GM18507 (cell line): ENCODE results near the gene FCGR2B.
"Not testable (repeated sequence)": the region's sequence is repeated elsewhere in the genome, so short reads cannot be mapped to it uniquely, and the experiment has no call there.

Experiments used
- DNase-seq: peaks from one replicate; pipeline ENCODE4 v3.0.0; 2011; ENCODE audit warnings: low read depth; ENCODE audit not compliant: insufficient read length; ENCODE audit errors: extremely low spot score
- FAIRE-seq: peaks from 2 replicates; lab custom pipeline; 2011; peaks lifted over from hg19 to GRCh38; lab: Jason Lieb, UNC

The FCGR2B gene

DNA sequence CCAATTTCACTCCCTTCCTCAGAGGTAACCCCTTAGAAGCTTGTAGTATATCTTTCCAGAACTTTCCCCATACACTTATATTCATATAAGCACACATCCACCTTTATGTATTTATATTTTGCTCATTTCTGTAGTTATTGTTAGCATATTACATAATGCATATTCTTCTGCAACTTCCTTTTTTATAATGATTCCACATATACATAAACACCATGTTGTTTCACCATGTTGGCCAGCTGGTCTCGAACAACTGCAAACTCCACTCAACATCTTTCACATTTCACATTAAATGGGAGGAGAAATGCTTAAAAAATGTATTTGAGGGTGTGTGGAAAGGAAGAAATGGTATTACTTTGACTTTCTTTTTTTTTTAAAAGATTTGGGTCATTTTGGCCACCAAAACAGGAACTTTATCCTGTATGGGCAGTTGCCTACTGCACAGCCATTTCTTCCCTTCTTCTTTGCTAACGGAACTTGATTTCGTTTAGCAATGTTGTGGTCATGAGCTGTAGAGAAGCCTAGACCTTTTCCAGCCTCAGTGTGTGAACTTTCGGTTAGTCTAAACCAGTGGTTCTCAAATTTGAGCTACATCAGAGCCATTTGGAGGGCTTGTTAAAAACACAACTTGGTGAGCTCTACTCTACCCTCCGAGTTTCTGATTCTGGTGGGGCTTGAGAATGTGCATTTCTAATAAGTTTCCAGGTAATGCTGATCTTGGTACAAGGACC, 19.3 kb upstream of the FCGR2B start:
- DNase-seq: not testable (repeated sequence)
- FAIRE-seq: peak; percentile 70

DNA sequence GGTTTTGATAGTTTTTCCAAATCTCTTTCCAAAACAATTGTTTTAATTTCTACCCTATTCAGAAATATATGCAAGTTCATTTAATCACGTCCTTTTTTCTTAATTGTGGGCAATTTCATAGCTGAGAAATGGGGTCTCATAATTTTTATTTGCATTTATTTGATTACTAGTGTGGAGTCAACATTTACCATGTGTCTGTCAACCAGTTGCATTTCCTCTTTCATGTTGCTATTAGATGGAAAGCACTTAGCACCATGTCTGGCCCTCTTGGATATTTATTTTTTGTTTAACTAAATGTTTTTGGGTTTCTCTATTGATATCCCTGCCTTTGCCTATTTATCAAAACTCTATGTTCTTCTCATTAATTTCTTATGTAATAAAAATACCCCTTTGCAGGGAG, 18.1 kb upstream of the FCGR2B start:
- FAIRE-seq: peak; percentile 64
- not testable (repeated sequence) for DNase-seq

DNA sequence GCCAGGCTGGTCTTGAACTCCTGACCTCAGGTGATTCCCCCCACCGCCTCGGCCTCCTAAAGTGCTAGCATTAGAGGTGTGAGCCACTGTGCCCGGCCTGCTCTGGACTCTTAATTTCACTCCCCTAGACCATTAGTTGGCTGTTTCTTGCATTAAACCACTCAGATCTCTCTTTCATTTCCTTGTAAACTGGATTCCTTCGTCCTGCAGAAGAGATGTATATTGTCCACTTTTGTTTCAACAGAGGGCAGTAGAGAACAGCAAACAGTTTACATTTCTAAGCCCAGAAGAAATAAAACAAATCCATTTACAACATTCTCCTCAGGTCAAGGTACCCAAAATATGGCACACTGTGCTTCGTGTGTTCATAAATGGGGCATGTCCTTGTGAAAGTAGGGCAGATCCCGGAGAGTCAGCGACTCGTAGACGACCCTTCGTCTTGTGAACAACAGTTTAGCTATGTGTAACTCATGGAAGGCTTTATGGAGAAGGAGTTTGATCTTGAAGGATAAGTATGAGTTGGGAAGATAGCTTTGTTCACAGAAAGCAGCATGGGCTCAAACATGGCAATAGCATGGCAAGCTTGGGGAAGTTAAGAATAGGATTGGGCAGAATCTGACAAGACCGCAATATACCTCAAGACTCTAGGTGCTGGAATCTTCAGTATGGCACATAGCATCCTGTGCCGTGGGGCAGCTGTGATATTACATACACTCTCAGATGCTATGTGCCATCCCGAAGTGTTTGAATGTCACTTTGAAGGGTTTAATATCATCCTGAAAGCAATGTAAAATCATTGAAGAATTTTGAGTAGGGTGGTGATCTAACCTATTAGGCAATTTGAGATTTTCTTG, 15.2 kb upstream of the FCGR2B start:
- peak; percentile 90 for FAIRE-seq
- DNase-seq: not testable (repeated sequence)

DNA sequence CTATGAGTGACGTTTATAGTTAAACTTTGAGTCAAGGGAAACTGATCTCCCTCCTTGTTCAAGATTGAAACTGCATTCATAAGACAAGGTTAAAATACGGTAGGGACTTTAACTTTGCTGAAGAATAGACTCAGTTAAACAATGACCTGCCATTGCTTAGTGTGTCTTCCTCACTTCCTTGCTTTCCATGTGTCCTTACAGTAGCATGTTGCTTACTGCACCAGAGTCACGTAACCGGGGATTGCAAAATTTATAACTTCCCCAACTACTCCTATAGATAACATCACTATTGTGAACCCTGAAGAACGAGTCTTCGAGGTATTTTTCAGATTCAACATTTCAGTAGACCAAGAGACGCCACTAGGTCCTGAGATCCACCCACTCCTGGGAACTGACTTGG, 9.4 kb upstream of the FCGR2B start:
- DNase-seq, FAIRE-seq: not testable (repeated sequence)

DNA sequence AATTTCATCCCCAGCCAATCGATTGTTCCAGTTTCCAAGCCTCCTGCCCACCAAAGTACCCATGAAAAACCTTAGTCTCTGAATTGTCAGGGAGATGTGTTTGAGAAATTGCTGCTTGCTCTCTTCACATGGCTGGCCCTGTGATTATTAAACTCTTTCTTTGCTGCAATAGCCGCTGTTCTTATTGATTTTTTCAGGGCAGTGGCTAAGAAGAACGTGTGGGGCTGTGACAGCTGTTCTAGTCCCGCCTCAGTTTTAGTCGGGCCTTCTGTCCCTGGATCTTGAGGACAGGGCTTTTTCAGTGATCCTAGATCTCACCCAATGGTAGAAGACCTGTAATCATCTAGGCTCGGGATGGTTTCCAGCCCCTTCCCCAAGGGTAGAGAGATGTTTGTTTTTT, 9.0 kb upstream of the FCGR2B start:
- DNase-seq, FAIRE-seq: not testable (repeated sequence)

DNA sequence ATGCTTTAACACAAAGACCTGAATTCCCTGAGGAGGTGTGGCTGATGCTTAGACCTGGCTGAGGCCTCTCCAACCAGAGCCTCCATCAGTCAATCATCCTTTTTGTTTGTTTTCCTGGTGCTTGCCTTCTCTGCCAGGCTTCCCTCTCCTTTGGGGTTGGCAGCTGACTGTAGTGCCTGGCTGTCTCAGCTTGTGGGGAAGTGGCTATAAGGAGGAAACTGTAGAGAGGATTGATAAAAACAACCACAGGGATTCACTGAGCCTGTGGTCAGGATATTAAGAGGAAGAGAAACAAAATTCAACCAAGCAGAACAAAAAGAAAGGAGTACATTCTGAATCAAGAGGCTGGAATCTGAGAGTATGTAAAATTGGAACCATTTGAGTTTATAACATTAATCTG, 4.4 kb upstream of the FCGR2B start:
- not testable (repeated sequence) for DNase-seq
- FAIRE-seq: peak; percentile 65

DNA sequence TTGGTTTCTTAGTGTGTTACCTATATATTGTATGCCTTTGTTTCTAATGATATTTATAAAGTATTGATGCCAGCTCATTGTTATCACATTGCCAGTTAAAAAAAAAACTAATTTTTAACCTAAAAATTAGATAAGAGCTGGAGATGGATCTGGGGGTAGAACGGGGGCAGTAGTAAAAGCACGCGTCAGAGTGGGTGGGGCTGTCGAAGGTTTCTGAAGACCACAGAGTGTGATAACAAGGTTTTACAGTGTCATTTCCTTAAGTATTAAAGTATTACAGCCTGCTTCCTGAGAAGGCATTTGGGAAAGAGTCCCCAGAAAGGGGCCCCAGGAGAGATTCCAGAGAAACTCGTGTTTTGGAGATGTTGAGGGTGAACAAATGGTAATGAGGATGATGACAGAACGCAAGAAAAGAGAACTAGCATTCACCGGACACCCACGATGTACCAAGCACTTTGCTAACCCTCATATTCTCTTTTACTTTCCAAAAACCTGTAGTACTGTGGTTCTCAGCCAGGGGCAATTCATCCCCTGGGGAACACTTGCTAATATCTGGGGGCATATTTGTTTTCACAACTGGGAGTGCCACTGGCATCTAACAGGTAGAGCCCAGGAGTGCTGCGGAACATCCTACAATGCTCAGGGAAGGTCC, 1.2 kb upstream of the FCGR2B start:
- peak; percentile 61 for FAIRE-seq
- not testable (repeated sequence) for DNase-seq

DNA sequence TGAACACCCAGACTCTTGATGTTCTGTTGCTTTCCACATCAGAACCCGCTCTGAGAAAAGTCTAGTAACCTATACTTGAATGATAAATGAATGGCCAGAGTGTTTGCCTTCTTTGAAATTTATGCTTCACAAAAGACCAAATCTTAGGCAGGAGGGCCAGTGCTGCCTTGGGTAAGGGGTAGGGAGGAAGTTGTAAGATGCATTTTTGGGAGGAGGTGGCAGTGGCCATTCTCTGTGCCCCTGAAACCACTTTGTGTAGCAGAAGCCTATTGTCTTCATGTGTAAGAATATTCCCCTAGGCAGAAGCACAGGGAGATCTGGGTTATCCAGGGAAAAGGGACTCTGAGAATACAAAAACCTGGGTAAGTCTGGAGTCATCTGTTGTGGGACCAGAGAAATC, 626 bp downstream of the FCGR2B start:
- DNase-seq, FAIRE-seq: not testable (repeated sequence)

DNA sequence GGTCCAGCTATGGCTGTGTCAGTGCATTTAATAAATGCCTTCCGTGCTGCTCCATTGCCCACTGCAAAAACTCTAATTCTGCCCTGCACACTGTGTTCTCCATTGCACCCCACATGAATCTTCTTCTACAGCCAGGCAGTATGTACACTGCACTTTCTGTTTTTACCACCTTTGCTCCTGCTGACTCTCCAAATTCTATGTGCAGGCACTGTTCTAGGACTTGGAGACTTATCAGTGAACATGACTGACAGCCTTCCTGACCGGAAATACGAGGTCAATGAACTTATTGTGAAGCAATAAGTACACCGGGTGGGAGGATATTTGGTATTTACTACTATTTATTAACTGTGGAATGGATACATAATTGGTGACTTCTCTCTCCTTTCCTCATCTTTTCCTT, 1.7 kb downstream of the FCGR2B start:
- not testable (repeated sequence) for DNase-seq, FAIRE-seq

DNA sequence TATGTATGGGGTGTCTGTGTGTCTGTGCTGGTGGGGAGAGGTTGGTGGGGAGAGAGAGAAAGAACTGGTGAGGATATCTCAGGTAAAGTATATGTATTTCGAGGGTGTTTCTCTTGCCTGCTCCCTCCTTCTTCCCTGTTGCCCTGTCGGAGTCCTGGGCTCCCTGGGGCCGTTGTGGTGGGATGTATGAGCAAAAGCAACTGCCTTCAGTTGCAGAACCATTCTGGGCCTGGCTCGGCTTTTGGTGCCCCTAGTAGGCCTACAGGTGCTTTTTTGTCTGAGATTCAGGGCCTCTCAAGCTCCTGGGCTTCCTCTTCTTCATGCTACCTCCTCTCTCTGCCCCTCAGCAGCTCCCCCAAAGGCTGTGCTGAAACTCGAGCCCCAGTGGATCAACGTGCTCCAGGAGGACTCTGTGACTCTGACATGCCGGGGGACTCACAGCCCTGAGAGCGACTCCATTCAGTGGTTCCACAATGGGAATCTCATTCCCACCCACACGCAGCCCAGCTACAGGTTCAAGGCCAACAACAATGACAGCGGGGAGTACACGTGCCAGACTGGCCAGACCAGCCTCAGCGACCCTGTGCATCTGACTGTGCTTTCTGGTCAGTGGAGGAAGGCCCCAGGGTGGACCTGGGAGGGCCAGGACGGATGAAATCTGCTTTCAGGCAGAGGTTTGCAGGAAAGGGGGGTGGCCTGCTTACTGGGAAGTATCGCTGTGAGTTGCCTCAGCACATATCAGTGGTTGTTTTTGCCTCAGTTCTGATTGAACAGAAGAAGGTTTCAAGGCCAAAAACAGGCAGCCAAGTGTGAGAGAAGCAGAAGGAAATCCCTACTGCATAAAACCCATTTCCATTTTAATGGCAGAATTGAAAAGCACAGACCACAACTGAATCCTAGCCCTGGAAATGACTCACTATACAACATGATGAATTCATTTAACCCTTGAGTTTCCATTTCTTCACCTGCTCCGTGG, 8.4 kb downstream of the FCGR2B start:
- FAIRE-seq, DNase-seq: not testable (repeated sequence)

DNA sequence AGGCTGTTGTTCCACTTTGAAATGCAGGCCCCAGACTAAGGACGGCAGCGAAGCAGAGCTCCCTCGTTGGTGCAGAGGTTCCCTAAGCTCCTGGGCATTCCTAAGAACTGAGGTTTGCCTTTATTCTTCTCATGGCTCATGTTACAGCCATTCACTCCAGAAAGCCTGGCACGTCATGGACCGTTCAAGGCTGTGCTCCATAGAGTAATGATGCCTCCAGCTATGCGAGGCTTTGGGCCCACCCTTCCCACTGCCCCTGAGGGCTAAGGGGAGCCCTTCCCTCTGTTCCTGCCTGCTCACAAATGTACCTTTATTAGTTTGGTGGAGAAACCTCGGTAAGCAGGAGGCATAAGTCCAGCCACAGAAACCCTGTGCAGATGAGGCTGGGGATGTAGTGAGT, 10.5 kb downstream of the FCGR2B start:
- not testable (repeated sequence) for FAIRE-seq, DNase-seq

DNA sequence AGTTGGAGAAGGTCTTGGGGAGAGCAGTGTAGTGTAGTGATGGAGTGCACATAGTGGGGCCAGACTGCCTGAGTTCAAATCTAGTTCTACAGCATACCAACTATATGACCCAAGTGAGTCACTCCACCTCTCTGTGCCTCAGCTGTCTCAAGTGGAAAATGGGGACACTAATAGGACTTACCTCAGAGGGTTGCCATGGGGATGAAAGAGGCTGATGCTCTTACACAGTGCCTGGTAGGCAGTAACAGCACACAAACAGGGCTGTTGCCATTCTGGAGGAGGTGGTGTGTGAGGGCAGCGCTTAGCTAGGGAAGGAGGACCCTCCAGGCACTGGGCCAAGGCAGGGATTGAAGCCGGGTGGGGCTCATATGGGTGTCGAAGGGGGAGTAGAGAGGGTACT, 11.5 kb downstream of the FCGR2B start:
- not testable (repeated sequence) for DNase-seq, FAIRE-seq

DNA sequence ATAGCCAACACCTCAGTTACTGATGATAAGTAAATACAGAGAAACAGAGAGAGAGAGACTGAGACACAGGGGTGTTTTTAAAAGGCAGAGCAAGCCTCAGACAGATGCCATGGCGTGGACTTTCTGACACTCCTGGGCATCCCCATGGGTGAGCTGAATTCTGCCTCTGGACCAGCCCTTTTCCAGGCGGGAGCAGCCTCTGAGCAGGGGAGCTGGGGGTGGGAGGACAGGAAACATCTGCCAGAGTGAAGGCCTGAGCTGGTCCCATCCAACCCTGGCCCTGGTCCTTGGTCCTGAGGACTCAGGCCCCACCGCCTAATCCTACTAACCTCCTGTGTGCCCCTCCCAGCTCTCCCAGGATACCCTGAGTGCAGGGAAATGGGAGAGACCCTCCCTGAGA, 12.0 kb downstream of the FCGR2B start:
- FAIRE-seq: not testable (repeated sequence)

DNA sequence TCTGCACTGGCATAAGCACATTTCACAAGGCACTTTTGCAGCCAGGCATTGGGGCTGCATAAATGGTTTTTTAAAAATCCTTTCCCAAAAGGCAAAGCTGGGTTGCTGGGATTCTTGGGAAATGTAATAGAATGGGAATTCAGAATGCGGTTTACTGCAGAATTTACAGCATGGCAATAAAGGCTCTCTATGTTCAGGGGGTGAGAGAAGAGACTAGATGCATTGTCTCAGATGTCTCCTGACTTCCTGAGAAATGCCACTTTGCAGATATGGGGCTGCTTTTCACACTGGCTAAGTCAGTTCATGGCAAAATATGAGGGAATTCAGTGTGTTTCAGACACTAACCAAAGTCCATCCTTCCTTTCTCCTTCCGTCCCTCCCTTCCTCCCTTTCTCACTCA, 13.5 kb downstream of the FCGR2B start:
- no peak for FAIRE-seq
- DNase-seq: no peak

More for the DNA sequence above, 12.0 kb downstream of the FCGR2B start:
- not testable (repeated sequence) for DNase-seq

DNA sequence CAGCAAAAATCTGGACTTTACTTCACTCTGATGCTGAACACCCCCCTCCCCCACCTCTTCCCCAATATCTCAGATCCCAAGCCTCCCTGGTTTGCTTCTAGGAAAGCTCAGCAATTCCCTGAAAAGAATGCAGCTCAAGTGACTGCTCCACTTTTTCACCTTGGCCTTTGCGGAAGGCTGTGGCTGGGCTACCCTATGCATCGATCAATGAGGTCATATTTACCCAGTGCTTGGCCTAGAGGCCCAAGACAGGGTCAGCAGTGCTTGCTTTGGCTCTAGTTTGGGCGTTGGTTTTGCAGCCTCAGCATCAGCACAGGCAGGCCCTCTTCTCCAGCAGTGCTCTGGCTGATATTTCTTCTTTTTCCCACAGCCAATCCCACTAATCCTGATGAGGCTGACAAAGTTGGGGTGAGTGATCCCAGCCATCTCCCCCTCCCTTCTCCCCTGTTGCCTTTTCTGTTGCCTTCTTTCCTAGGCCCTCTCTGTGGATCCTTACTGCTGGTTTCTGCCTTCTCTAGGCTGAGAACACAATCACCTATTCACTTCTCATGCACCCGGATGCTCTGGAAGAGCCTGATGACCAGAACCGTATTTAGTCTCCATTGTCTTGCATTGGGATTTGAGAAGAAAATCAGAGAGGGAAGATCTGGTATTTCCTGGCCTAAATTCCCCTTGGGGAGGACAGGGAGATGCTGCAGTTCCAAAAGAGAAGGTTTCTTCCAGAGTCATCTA, 14.2 kb downstream of the FCGR2B start:
- no peak for FAIRE-seq
- DNase-seq: no peak

DNA sequence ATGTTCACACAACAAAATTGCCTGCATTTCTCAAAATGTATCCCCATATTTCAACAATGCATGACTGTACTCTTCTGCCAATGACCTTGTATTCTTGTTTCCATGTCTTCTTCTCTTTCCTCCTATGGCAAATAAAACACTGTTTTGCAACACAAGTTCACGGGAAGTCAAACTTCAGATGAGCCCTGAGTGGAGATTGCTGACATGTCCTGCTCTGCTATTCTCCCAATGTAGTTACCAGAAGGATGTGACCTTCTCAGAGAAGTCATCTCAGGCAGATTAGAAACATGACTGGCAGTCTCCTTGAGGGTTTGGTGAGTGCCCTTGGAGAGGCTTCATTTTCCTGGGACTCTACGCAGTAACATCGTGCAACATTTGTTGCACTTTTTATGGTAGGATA, 15.6 kb downstream of the FCGR2B start:
- DNase-seq: no peak
- FAIRE-seq: no peak

DNA sequence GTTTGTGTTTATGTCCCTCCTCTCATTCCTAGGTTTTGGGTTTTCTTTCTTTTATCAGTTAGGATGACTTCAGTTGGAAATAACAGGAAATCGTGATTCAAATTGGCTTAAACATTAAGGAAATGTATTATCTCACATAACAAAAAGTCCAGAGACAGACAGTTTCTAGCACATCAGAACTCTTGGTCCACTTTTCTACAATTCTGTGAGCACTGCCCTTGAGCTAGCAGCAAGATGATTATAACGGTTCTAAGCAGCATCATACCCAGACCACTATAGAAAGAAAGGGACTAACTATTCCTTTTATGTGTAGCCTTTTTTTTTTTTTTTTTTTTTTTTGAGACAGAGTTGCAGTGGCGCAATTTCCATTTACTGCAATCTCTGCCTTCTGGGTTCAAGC, 18.9 kb downstream of the FCGR2B start:
- no peak for FAIRE-seq
- DNase-seq: no peak

DNA sequence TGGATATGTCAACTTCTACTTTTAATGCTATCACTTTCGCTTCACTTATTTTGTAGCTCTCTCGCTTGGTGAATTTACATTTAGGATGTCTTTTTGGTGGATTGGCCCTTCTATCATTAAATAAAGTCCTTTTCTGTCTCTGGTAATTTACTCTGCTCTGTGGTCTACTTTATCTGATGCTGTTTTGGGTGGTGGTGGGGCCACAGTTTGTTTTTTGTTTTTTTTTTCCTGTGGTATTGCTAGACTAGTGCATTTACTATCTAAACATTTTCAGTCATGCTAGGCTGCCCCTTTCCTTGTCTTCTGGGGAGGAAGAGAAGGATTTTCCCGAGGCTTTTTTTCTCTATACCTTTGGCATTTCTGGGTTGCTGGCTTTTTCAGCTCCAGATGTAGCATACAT, 26.0 kb downstream of the FCGR2B start:
- peak; percentile 60 for FAIRE-seq
- DNase-seq: no peak
